ENCODE data around the gene ZNF883. TPM values are rescaled to one million over a fixed set of nuclear protein-coding genes. Genes with fewer than 3 reads are reported as not detected.

ZNF883 gene
- total RNA-seq = 10.3 and 16.1 TPM in 2 replicates

GRCh38 chr9:113011911-113012381, at the start of gene ZNF883:
Gene ZNF883, minus strand, starts transcription at chr9:113012192.

GRCh38 chr9:113056191-113057106, 44.5 kb upstream of the ZNF883 start, which contains the start of gene ZFP37:
Gene ZFP37, minus strand, starts transcription at chr9:113056724. Its CDS starts 36 bp downstream, at chr9:113056688.

Other genes starting within 250 kb of the ZNF883 start
- 0.11 TPM in 1 of 2 replicates, not detected in the other for gene SLC46A2, start 121.3 kb downstream of the ZNF883 start, total RNA-seq
- gene ZFP37, start 44.5 kb upstream of the ZNF883 start, total RNA-seq = 4.4 and 6.8 TPM in 2 replicates
- 33.3 and 39.0 TPM in 2 replicates for gene SLC31A2, start 138.8 kb upstream of the ZNF883 start, total RNA-seq
- gene FKBP15, start 209.1 kb upstream of the ZNF883 start, total RNA-seq = 32.9 and 35.5 TPM in 2 replicates
- gene SLC31A1, start 209.4 kb upstream of the ZNF883 start, total RNA-seq = 37.4 and 39.3 TPM in 2 replicates

Measured in articular chondrocyte of knee joint (primary cell).